Breast epithelium (tissue), 4 donors: ENCODE results near the gene PHTF2. TPM values are rescaled to one million over a fixed set of nuclear protein-coding genes. Genes with fewer than 3 reads are reported as not detected.

Experiments used
- DNase-seq, 2 donors: peaks; one replicate each; pipeline ENCODE4 v3.0.0-alpha.2; 2019; ENCODE audit warnings: low spot score in 2 of 2
- H3K27ac ChIP-seq, 2 donors: fragments of 200-600 bp; sonication (generic) in 1 of 2; one replicate each; pipeline ENCODE4 v1.5.1; 2016 to 2019; ENCODE audit warnings: mild to moderate bottlenecking in 1 of 2
- H3K27me3 ChIP-seq, 2 donors: fragments of 200-600 bp; sonication (generic) in 1 of 2; one replicate each; pipeline versions ENCODE4 v1.5.1 to v1.6.0; 2017 to 2019; ENCODE audit warnings: control low read depth in 1 of 2, mild to moderate bottlenecking in 1 of 2
- H3K36me3 ChIP-seq: fragments of 200-600 bp; one replicate; pipeline ENCODE4 v1.5.1; 2019
- H3K4me1 ChIP-seq, 2 donors: fragments of 200-600 bp; sonication (generic); one replicate each; pipeline ENCODE4 v1.5.1; 2016 to 2019; ENCODE audit warnings: control low read depth in 1 of 2
- H3K4me3 ChIP-seq, 3 donors: fragments of 200-600 bp; sonication (generic); 1 replicate in 2 of 3; 2 replicates in 1 of 3; pipeline ENCODE4 v1.5.1; 2016 to 2019; ENCODE audit warnings: mild to moderate bottlenecking in 3 of 3, moderate library complexity in 2 of 3
- H3K9me3 ChIP-seq, 2 donors: fragments of 200-600 bp; sonication (generic) in 1 of 2; one replicate each; pipeline ENCODE4 v1.5.1; 2016 to 2019; ENCODE audit warnings: control low read depth in 1 of 2
- POLR2A ChIP-seq: fragments of 450-650 bp; IDR thresholded peaks from one replicate; pipeline ENCODE4 v1.6.1; 2016; ENCODE audit warnings: antibody characterized with exemption, mild to moderate bottlenecking, moderate library complexity
- POLR2AphosphoS5 ChIP-seq, 3 donors: sonication (generic); formaldehyde crosslinking; IDR thresholded peaks; one replicate each; pipeline ENCODE4 v1.6.1; 2017; ENCODE audit warnings: antibody characterized with exemption in 3 of 3
- intact Hi-C: fragments of 100-400 bp; cut with DNase I; formaldehyde crosslinking; loops from one replicate; pipeline ENCODE4 v1.15.1; 2023; ENCODE audit warnings: low total_unique reads
- total RNA-seq, 3 donors: library from RNA; depleted of rRNA; stranded (reverse); fragments of >200 nt; gene quantifications; one replicate each; pipeline ENCODE4 v1.1.0, GENCODE V29; 2016
- TF ChIP-seq, protein P1 (sequence below), 3 donors: fragments of 450-650 bp; IDR thresholded peaks; one replicate each; pipeline ENCODE4 v1.5.1; 2016 to 2017; ENCODE audit warnings: antibody characterized with exemption in 3 of 3, mild to moderate bottlenecking in 3 of 3, moderate library complexity in 3 of 3

PHTF2 gene
- total RNA-seq, 3 donors from 2014 or later = 17.0 to 23.5 (median 19.2) TPM

DNA sequence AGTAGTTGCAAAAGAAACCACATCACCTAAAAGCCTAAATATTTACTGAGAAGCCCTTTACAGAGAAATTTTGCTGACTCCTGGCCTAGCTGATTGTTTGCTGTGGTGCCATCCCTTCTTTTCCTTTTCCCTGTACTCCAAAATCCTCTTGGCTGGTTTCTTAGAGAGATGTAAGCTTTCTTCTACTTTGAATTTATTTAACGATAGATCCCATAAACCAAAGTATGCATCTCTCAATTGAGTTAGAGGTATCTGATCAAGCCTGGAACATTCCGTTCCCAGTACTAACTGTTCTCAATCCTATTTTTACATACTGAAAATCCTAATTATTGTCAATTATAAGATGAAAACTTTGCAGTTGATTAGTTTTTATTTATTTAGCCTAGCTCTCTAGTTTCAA, 6.6 kb upstream of the PHTF2 start:
- no peaks in the 10 kb centered on the region for H3K9me3 ChIP-seq
- H3K4me1 ChIP-seq = peaks cover 0 to 4% of the 10 kb centered on the region in 2 donors
- TF ChIP-seq POLR2A (no peak), POLR2AphosphoS5 (IDR thresholded peaks at IDR 0.05) (no peak)
- TF ChIP-seq, protein P1, sequence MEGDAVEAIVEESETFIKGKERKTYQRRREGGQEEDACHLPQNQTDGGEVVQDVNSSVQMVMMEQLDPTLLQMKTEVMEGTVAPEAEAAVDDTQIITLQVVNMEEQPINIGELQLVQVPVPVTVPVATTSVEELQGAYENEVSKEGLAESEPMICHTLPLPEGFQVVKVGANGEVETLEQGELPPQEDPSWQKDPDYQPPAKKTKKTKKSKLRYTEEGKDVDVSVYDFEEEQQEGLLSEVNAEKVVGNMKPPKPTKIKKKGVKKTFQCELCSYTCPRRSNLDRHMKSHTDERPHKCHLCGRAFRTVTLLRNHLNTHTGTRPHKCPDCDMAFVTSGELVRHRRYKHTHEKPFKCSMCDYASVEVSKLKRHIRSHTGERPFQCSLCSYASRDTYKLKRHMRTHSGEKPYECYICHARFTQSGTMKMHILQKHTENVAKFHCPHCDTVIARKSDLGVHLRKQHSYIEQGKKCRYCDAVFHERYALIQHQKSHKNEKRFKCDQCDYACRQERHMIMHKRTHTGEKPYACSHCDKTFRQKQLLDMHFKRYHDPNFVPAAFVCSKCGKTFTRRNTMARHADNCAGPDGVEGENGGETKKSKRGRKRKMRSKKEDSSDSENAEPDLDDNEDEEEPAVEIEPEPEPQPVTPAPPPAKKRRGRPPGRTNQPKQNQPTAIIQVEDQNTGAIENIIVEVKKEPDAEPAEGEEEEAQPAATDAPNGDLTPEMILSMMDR (IDR thresholded peaks at IDR 0.05) = no peak
- intact Hi-C loops = no loop called here
- H3K27me3 ChIP-seq = no peaks in the 10 kb centered on the region
- no peak for DNase-seq
- H3K4me3 ChIP-seq = no peak overlapping the region
- peak overlapping the region; percentile 20 to 34 for H3K27ac ChIP-seq
- no peaks in the 10 kb centered on the region for H3K36me3 ChIP-seq

DNA sequence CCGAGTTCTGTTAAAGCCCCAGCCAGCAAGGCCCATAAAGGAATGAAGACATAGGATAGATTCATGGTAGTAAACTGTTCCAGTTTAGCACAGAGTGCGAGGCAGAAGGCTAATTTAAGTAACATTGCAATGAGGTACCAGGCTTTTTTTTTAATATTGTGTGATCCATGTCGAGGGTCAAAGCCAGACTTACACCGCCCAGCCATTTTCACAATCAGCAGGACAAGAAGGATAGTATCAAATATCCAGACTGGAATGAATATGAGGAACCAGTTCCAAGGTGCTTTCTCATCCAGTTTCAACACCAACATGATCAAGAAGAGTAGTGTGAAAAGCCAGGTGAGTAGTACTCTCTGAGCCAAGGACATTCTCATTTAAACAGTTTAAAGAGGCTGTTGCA, 4.6 kb upstream of the PHTF2 start:
- Histone ChIP-seq H3K27ac (no peak overlapping the region), H3K9me3 (no peaks in the 10 kb centered on the region), H3K36me3 (no peaks in the 10 kb centered on the region), H3K4me3 (no peak overlapping the region), H3K27me3 (no peaks in the 10 kb centered on the region), H3K4me1 (peaks cover 0 to 6% of the 10 kb centered on the region in 2 donors)
- intact Hi-C loops = no loop called here
- TF ChIP-seq, protein P1 (IDR thresholded peaks at IDR 0.05) = no peak
- no peak for TF ChIP-seq POLR2A
- TF ChIP-seq POLR2AphosphoS5 (IDR thresholded peaks at IDR 0.05) = no peak
- DNase-seq = no peak

DNA sequence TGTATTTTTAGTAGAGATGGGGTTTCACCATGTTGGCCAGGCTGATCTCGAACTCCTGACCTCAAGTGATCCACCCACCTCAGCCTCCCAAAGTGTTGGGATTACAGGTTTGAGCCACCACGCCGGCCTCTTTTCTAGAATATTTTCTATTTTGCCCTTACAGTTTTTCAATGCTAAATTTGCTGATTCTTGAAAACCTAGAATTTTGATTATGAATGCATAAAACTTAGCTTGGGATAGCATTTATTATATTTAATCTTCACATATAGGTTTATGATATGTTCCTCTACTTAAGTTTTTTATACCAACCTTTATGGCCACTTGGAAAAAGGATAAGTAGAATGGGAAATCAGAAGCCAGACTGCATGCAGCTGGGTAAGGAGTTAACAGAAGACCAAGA, 2.5 kb upstream of the PHTF2 start:
- Histone ChIP-seq H3K36me3 (no peaks in the 10 kb centered on the region), H3K27me3 (no peaks in the 10 kb centered on the region), H3K27ac (no peak overlapping the region), H3K9me3 (no peaks in the 10 kb centered on the region), H3K4me1 (peaks cover 0 to 6% of the 10 kb centered on the region in 2 donors), H3K4me3 (peak overlapping the region in 1 of 3 donors; percentile 90)
- intact Hi-C loops = no loop called here
- TF ChIP-seq POLR2AphosphoS5 (IDR thresholded peaks at IDR 0.05) (no peak), POLR2A (no peak)
- TF ChIP-seq, protein P1 (IDR thresholded peaks at IDR 0.05) = no peak
- no peak for DNase-seq

DNA sequence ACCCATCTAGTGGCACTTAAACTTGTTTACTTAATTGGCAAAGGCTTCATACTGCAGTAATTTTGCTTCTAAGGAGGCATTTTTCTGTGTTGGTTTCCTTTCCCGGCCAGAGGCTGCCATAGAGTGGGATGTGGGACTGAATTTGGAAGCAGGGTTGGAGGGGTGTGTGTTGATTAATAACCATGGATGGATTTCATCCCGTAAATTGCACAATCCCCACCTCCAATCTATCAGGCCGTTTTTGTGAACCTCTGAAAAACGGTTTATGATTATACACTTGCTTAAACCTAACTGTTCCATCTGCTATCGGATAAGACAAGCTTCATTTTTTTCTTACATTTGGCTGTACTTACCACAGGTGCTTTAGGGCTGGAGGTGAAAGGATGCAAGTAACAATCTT, 1.6 kb upstream of the PHTF2 start:
- Histone ChIP-seq H3K27ac (no peak overlapping the region), H3K36me3 (no peaks in the 10 kb centered on the region), H3K9me3 (no peaks in the 10 kb centered on the region), H3K4me3 (peak overlapping the region; percentile 76 to 90 (median 79)), H3K4me1 (peaks cover 0 to 6% of the 10 kb centered on the region in 2 donors), H3K27me3 (no peaks in the 10 kb centered on the region)
- TF ChIP-seq POLR2A (no peak), POLR2AphosphoS5 (IDR thresholded peaks at IDR 0.05) (no peak)
- TF ChIP-seq, protein P1 (IDR thresholded peaks at IDR 0.05) = no peak
- no peak for DNase-seq
- intact Hi-C loops = no loop called here

DNA sequence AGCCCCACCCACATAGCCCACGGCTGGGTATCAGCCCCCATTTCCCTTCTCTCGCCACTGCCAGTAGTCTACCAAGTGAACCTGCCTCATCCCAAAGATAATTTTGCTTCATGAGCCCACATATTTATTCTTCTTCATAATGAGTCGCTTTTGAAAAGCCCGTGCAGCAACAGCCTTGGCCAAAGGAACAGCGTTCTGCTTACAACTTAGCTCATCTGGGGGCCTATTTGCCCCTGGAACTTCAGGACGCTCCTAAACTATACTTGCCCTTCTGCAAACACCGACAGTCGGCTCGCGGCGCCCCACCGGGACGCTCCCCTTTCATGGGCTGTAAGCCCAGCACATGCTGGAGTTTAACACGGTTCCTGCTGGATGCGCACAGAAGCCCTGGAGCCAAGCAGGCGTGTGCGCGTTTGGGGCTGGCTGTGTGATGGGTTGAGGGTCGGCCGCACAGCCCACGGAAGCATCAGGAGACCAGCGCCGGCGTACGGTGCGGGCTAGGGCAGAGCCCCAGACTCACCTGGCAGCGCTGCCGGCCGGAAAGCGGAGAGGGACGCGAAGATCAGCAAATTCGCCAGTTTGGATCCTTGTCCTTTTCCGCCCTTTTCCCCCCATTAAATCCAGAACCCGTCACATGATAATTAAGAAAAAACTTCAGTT, 709 bp upstream of the PHTF2 start:
- H3K4me1 ChIP-seq = peaks cover 0 to 6% of the 10 kb centered on the region in 2 donors
- H3K9me3 ChIP-seq = no peaks in the 10 kb centered on the region
- TF ChIP-seq, protein P1 (IDR thresholded peaks at IDR 0.05) = no peak
- peak in 1 of 3 donors; percentile 10 for TF ChIP-seq POLR2AphosphoS5 (IDR thresholded peaks at IDR 0.05)
- DNase-seq = no peak
- peak overlapping the region; percentile 84 to 93 for H3K27ac ChIP-seq
- intact Hi-C loops = no loop called here
- no peaks in the 10 kb centered on the region for H3K27me3 ChIP-seq
- H3K4me3 ChIP-seq = peak overlapping the region; percentile 76 to 90 (median 79)
- no peaks in the 10 kb centered on the region for H3K36me3 ChIP-seq
